ENCODE results near the gene DCUN1D3.
A peak's percentile ranks its signal among the peaks of the same experiment; 100 is the strongest.
"Not testable (repeated sequence)": the region's sequence is repeated elsewhere in the genome, so short reads cannot be mapped to it uniquely, and the experiment has no call there.

The DCUN1D3 gene

GRCh38 chr16:20860995-20861394 lies 39.2 kb downstream of the DCUN1D3 start:
- DNase-seq: not testable (repeated sequence)

DNA sequence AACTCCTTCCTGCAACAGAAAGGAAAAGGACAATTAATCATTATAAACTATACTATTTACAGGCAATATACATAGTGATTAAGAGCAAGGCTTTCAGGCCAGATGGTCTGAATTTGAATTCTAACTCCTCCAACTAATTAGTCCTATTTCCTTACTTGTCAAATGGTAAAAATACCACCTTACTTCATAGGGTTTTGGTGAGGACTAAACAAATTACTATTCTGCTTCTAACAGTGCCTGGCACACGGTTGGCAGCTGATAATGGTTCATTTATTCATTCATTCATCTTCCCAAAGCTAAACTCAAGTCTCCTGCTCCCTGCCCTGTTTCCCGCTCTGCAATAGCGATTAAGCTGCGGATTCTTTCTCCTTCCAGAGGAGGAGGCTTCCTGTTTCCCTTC lies 39.8 kb downstream of the DCUN1D3 start:
- DNase-seq: no peak

DNA sequence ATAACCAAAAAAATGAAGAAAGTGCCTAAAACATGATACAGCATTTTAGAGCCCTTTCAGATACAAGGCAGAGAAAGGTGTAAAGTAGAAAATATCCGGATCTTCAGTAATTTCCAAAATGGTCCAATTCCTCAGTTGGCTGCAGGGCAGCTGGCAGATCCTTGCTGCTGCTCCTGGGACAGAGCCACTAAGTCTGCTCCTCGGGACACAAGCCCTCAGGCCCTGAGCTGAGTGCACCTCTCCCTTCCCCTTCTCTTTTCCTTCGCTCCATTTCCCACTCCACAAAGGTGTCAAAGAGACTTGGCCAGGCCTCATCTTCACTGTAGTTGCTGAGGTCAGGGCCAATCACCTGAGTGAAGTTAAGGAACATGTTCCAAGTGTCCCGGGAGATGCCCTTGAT lies 40.5 kb downstream of the DCUN1D3 start:
- DNase-seq: no peak

- no peak for DNase-seq
These were observed 40.9 kb downstream of the DCUN1D3 start for GRCh38 chr16:20859229-20859628.

- DNase-seq: no peak
These were observed 42.9 kb downstream of the DCUN1D3 start for GRCh38 chr16:20857281-20857680.

GRCh38 chr16:20854963-20855362 lies 45.2 kb downstream of the DCUN1D3 start:
- DNase-seq: no peak

GRCh38 chr16:20853981-20854620 lies 46.1 kb downstream of the DCUN1D3 start:
- no peak for DNase-seq

DNA sequence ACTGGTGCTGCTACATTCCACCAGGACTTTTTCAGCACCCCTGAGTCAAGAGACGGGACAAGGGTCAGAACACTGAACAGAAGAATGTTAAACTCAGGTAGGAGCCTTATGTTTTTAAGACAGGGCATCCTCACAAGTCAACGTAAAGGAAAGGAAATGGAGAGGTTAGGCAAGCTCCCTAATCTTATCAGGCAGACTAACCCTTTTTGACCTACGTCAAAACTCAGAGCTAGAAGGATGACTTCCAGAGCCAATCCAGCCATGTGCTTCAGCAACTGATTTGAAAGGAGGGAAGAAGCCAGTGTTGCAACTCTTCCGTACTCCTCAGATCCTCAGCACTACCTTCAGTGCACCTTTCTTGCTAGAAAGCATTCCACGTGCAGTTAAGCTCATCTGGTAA lies 47.0 kb downstream of the DCUN1D3 start:
- no peak for DNase-seq

DNA sequence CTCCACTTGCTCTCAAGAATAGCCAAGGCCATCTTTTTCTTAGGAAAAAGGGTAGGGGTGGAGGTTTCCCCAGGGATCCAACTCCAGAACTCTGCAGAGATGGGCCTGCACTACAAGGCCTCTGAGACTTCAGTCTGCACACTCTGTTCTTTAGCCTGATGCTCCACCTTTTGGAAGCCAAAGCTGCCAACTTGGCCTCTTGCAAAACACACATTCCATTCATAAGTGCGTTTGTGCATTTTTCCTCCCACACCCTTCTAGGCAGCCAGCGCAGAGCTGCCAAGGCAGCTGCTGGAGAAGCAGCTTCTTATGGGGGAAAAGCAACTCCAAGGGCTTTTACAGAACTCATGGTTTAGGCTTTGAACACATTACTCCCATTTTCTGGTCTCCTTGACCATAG lies 48.6 kb downstream of the DCUN1D3 start:
- no peak for DNase-seq

GRCh38 chr16:20850981-20851380 lies 49.2 kb downstream of the DCUN1D3 start:
- DNase-seq: no peak

DNA sequence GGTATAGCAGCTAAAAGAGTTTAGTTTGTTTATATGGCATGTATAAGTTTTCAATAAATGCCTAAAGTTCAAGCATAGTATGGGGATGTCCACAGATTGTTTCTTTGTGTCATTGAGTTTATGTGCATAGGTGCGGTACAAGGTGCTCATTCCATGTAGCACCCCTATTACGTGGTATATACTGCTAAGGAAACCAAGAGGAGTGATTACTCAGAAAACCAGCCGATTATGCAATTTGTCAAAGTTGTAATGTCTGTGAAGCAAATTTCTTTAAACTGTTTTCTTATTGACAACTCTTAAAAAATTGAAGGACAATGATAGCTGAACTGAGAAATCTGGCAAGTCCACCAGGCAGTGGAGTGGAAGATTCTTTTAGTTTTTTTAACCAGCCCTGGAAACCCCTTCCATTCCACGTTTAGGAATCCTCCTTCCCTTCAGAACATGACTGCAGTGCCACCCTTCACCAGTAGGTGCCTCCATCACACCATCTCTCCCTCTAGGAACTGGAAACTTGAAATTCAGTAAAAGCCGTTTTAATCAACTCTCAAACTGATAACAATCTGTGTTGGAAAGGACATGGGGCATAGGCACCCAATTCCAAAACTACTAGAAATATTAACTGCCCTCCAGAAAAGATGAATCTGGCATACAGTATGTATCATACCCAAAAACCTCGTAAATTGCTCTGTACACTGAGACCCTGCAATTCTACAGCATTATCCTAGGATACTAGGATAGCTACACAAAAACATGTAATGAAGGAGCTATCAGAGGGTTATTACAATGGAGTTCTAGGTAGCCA lies 50.4 kb downstream of the DCUN1D3 start:
- peak; percentile 78 to 81 for DNase-seq

DNA sequence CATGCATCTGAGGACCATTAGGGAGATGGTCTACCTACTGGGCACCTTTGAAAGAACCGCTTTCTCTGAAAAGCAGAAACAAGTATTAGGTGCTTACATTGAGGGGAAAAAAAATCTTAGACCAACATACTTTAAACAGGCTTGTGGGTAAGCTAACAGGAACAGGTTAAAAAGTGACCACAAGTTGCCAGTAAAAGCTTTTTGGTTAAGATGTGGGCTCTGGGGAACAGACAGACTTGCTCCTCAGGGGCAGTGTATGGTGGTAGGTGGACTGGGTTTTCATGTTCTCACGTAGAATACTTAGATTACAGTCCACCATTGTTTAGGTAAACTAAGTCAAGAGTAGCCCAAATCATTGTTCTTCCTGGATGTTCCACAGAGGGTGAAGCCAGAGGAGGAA lies 52.6 kb downstream of the DCUN1D3 start:
- no peak for DNase-seq

- no peak for DNase-seq
These were observed 53.6 kb downstream of the DCUN1D3 start for GRCh38 chr16:20846551-20846950.

GRCh38 chr16:20846030-20846429 lies 54.1 kb downstream of the DCUN1D3 start:
- DNase-seq: no peak

GRCh38 chr16:20844588-20844987 lies 55.6 kb downstream of the DCUN1D3 start:
- no peak for DNase-seq

DNA sequence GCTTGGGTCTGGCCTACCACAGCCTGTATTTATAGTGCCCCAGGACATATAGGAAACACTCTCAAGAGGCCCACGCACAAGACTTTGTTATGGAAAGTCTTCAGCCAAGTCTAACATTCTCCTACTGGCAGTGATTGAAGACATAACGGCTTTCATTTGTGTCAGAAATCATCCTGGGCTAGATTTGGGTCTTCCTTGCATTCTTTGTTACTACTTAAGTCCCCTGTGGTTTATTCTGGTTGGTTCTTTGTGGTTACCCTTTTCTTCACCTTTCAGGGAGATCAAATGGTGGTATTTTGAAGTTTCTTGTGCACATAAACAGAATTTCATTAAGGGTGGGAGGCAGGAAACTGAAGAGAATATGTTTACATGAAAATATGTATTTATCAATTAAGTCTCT lies 56.1 kb downstream of the DCUN1D3 start:
- DNase-seq: no peak

DNA sequence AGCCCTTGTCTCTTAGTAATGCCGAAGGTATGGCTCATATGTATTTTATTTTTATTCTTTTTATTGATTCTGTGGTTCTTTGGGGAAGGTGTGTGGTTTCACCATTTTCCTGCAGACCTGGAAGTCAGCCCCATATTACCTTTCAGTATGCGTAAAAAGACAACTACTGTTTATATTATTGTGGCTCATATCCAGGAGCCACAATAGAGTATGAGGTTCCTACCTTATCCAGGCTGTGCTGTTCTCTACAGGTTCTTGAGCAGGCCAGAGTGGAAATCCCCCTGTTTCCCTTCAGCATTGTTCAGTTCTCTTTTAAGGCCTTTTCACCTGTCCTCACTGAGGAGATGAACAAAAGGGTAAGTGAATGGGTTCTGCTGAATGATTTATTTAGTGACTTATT lies 60.7 kb downstream of the DCUN1D3 start:
- DNase-seq: no peak

DNA sequence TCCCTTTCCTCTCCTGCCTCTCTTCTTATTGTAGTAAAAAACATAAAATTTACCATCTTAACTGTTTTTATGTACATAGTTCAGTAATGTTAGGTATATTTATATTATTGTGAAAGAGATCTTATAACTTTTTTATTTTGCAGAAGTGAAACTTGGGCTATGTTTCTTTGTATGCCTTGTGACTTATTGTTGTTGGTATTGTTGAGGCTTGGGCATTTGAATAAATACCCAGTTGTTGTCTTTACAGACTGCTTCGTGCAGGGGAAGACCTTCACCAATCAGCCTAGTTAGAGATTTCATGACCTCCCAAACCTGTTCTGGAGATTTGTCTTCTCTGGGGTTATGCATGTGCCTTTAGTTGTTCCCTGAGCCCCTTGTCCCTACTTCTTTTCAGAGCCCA lies 61.9 kb downstream of the DCUN1D3 start:
- DNase-seq: no peak

- DNase-seq: no peak
These were observed 67.1 kb downstream of the DCUN1D3 start for GRCh38 chr16:20833086-20833485.

GRCh38 chr16:20830372-20830771 lies 69.8 kb downstream of the DCUN1D3 start:
- DNase-seq: no peak

- DNase-seq: no peak
These were observed 70.6 kb downstream of the DCUN1D3 start for GRCh38 chr16:20829536-20829935.

GRCh38 chr16:20826039-20826566 lies 74.1 kb downstream of the DCUN1D3 start:
- DNase-seq: no peak

- DNase-seq: no peak
These were observed 77.4 kb downstream of the DCUN1D3 start for GRCh38 chr16:20822521-20823325.

GRCh38 chr16:20821682-20822081 lies 78.5 kb downstream of the DCUN1D3 start:
- DNase-seq: no peak

All from activated T-cell treated with anti-CD3 and anti-CD28 coated beads, Interleukin-2, amount 50 U/mL, for 48 hours (primary cell).